Stomach (tissue), 9 donors: ENCODE data around the gene PDXP. TPM values are rescaled to one million over a fixed set of nuclear protein-coding genes. Genes with fewer than 3 reads are reported as not detected.

Experiments used
- DNase-seq, 2 donors: peaks; one replicate each; pipeline versions ENCODE4 v3.0.0 to v3.0.0-alpha.2; 2013 to 2019
- H3K27ac ChIP-seq, 5 donors: fragments of 200-600 bp in 4 of 5; sonication (generic) in 4 of 5; one replicate each; pipeline ENCODE4 v1.5.1; 2013 to 2019; ENCODE audit warnings: mild to moderate bottlenecking in 1 of 5, moderate library complexity in 1 of 5
- H3K27me3 ChIP-seq, 3 donors: fragments of 200-600 bp; sonication (generic); one replicate each; pipeline ENCODE4 v1.5.1; 2017 to 2019; ENCODE audit warnings: mixed run types in 1 of 3
- H3K36me3 ChIP-seq, 4 donors: fragments of 200-600 bp; sonication (generic); 1 replicate in 3 of 4; 2 replicates in 1 of 4; pipeline ENCODE4 v1.5.1; 2016 to 2019
- H3K4me1 ChIP-seq, 4 donors: fragments of 200-600 bp; sonication (generic); one replicate each; pipeline ENCODE4 v1.5.1; 2016 to 2019
- H3K4me3 ChIP-seq, 4 donors: fragments of 200-600 bp; sonication (generic) in 3 of 4; one replicate each; pipeline ENCODE4 v1.5.1; 2016 to 2019; ENCODE audit warnings: mild to moderate bottlenecking in 1 of 4
- H3K9me3 ChIP-seq, 4 donors: fragments of 200-600 bp; sonication (generic); one replicate each; pipeline ENCODE4 v1.5.1; 2016 to 2019
- CTCF ChIP-seq, 7 experiments: fragments of 450-650 bp in 4 of 7; fragments of 200-600 bp in 3 of 7; sonication (generic) in 3 of 7; IDR thresholded peaks; one replicate each; pipeline ENCODE4 v1.5.1; 2016 to 2019; ENCODE audit warnings: antibody characterized with exemption in 7 of 7, control low read depth in 2 of 7, mild to moderate bottlenecking in 1 of 7
- EP300 ChIP-seq: sonication (generic); formaldehyde crosslinking; IDR thresholded peaks from one replicate; pipeline ENCODE4 v1.6.1; 2017; ENCODE audit warnings: antibody characterized with exemption
- POLR2A ChIP-seq, 4 donors: fragments of 450-650 bp; IDR thresholded peaks; one replicate each; pipeline ENCODE4 v1.6.1; 2016; ENCODE audit warnings: antibody characterized with exemption in 4 of 4, control low read depth in 2 of 4, mild to moderate bottlenecking in 1 of 4, moderate library complexity in 1 of 4
- POLR2AphosphoS5 ChIP-seq, 3 donors: sonication (generic); formaldehyde crosslinking; IDR thresholded peaks; one replicate each; pipeline ENCODE4 v1.6.1; 2016; ENCODE audit warnings: antibody characterized with exemption in 3 of 3
- WGBS, 5 donors: extraction: QIAGEN DNeasy Blood & Tissue Kit in 3 of 5; methylation state at CpG; one replicate each; pipeline versions ENCODE4 v1.1.5 to v1.1.7; 2013 to 2018; 5-methylcytosine and 5-hydroxymethylcytosine counted together
- intact Hi-C: fragments of 100-400 bp; cut with DNase I; formaldehyde crosslinking; loops from one replicate; pipeline ENCODE4 v1.15.1; 2023; ENCODE audit warnings: low total_unique reads
- polyA plus RNA-seq, 3 donors: library from polyadenylated mRNA; stranded (reverse); fragments of 200-250 nt; gene quantifications; one replicate each; pipeline ENCODE4 v1.2.3, GENCODE V29; 2013
- total RNA-seq, 5 donors: library from RNA; depleted of rRNA; stranded (reverse); fragments of >200 nt; gene quantifications; one replicate each; pipeline versions ENCODE4 v1.1.0 to v1.2.3, GENCODE V29; 2014 to 2016
- donor health status: healthy with polysubstance abuse.
- donor health status: Bipolar disorder and iron deficiency.
- donor health status: healthy.

Gene PDXP
- total and polyA plus RNA-seq, 8 donors, result 2.9 to 72.1 (median 6.8) TPM

- H3K27ac ChIP-seq, result peak overlapping the region; percentile 53 to 88 (median 76)
- peak in 1 of 2 donors; percentile 87 for DNase-seq
- peaks cover 32 to 63% (median 40%) of the 10 kb centered on the region in 4 donors for H3K4me1 ChIP-seq
Measured at GRCh38 chr22:37661160-37661924, 2.8 kb downstream of the PDXP start.

GRCh38 chr22:37662039-37662438 lies 3.5 kb downstream of the PDXP start:
- Histone ChIP-seq H3K27ac (peak overlapping the region; percentile 14 to 88 (median 76)), H3K27me3 (no peaks in the 10 kb centered on the region), H3K9me3 (no peaks in the 10 kb centered on the region), H3K36me3 (peaks cover 8 to 19% (median 17%) of the 10 kb centered on the region in 4 donors), H3K4me3 (no peak overlapping the region), H3K4me1 (peaks cover 32 to 63% (median 40%) of the 10 kb centered on the region in 4 donors)
- DNase-seq, result no peak
- TF ChIP-seq POLR2A (IDR thresholded peaks at IDR 0.05) (no peak), CTCF (IDR thresholded peaks at IDR 0.05) (no peak), EP300 (no peak), POLR2AphosphoS5 (IDR thresholded peaks at IDR 0.05) (no peak)
- intact Hi-C loops, result no loop called here
- 76 to 88% (median 85%) methylated on average over 5 of the region's 5 CpGs for WGBS, 5 donors

More at GRCh38 chr22:37661160-37661924, 2.8 kb downstream of the PDXP start:
- 30 to 50% (median 38%) methylated on average over 12 of the region's 12 CpGs for WGBS, 5 donors
- intact Hi-C loops, result no loop called here
- peak overlapping the region in 1 of 4 donors; percentile 13 for H3K4me3 ChIP-seq
- H3K36me3 ChIP-seq, result peaks cover 8 to 14% (median 12%) of the 10 kb centered on the region in 4 donors
- no peaks in the 10 kb centered on the region for H3K9me3 ChIP-seq
- TF ChIP-seq EP300 (no peak), CTCF (IDR thresholded peaks at IDR 0.05) (peak in 2 of 7 experiments; percentile 21 to 27), POLR2AphosphoS5 (IDR thresholded peaks at IDR 0.05) (peak in 1 of 3 donors; percentile 66)
- H3K27me3 ChIP-seq, result no peaks in the 10 kb centered on the region

GRCh38 chr22:37663521-37664140 lies 5.1 kb downstream of the PDXP start:
- no peak for TF ChIP-seq EP300
- TF ChIP-seq CTCF (IDR thresholded peaks at IDR 0.05), result no peak
- TF ChIP-seq POLR2AphosphoS5 (IDR thresholded peaks at IDR 0.05), result no peak
- no peak for TF ChIP-seq POLR2A (IDR thresholded peaks at IDR 0.05)
- peak overlapping the region in 4 of 5 donors; percentile 66 to 88 (median 82) for H3K27ac ChIP-seq
- DNase-seq, result no peak
- no peaks in the 10 kb centered on the region for H3K9me3 ChIP-seq
- intact Hi-C loops, result no loop called here
- 65 to 77% (median 71%) methylated on average over 15 to 16 of the region's 16 CpGs for WGBS, 5 donors
- H3K4me1 ChIP-seq, result peaks cover 24 to 67% (median 33%) of the 10 kb centered on the region in 4 donors
- peaks cover 8 to 19% (median 17%) of the 10 kb centered on the region in 4 donors for H3K36me3 ChIP-seq
- no peak overlapping the region for H3K4me3 ChIP-seq
- no peaks in the 10 kb centered on the region for H3K27me3 ChIP-seq

- H3K27ac ChIP-seq, result peak overlapping the region in 4 of 5 donors; percentile 4 to 88 (median 50)
- no peak for TF ChIP-seq POLR2AphosphoS5 (IDR thresholded peaks at IDR 0.05)
- TF ChIP-seq EP300, result no peak
- no peak for TF ChIP-seq CTCF (IDR thresholded peaks at IDR 0.05)
- no peak for TF ChIP-seq POLR2A (IDR thresholded peaks at IDR 0.05)
- H3K4me3 ChIP-seq, result no peak overlapping the region
- intact Hi-C loops, result no loop called here
- no peaks in the 10 kb centered on the region for H3K27me3 ChIP-seq
- H3K36me3 ChIP-seq, result peaks cover 8 to 19% (median 17%) of the 10 kb centered on the region in 4 donors
- H3K4me1 ChIP-seq, result peaks cover 21 to 63% (median 32%) of the 10 kb centered on the region in 4 donors
- 69 to 78% (median 72%) methylated on average over 16 of the region's 16 CpGs for WGBS, 5 donors
- H3K9me3 ChIP-seq, result no peaks in the 10 kb centered on the region
- no peak for DNase-seq
Measured at GRCh38 chr22:37664249-37665101, 6.0 kb downstream of the PDXP start.
